Effector memory CD4-positive, alpha-beta T cell (primary cell): ENCODE results near the gene ZNF614.
"Not testable (repeated sequence)": the region's sequence is repeated elsewhere in the genome, so short reads cannot be mapped to it uniquely, and the experiment has no call there.

Experiments
- DNase-seq, 3 donors: peaks; one replicate each; pipeline ENCODE4 v3.0.0-alpha.2; 2020
- H3K27ac ChIP-seq: 2 replicates; pipeline ENCODE4 v1.7.0; 2013; ENCODE audit warnings: mild to moderate bottlenecking, low read length, moderate library complexity; ENCODE audit not compliant: insufficient read depth, poor library complexity, severe bottlenecking
- H3K27me3 ChIP-seq: replicated peaks from 2 replicates; pipeline ENCODE4 v1.7.0; 2013; ENCODE audit warnings: mild to moderate bottlenecking, low read length; ENCODE audit not compliant: insufficient read depth, control insufficient read depth, poor library complexity, severe bottlenecking
- H3K36me3 ChIP-seq: 2 replicates; pipeline ENCODE4 v1.7.0; 2013; ENCODE audit warnings: mild to moderate bottlenecking, low read length, moderate library complexity; ENCODE audit not compliant: control insufficient read depth, insufficient read depth
- H3K4me1 ChIP-seq: 2 replicates; pipeline ENCODE4 v1.7.0; 2013; ENCODE audit warnings: low read length, mild to moderate bottlenecking; ENCODE audit not compliant: control insufficient read depth, insufficient read depth, poor library complexity, severe bottlenecking
- H3K4me3 ChIP-seq: 2 replicates; pipeline ENCODE4 v1.7.0; 2013; ENCODE audit warnings: low read length, low read depth, mild to moderate bottlenecking; ENCODE audit not compliant: insufficient read depth, poor library complexity, severe bottlenecking
- H3K9me3 ChIP-seq: 2 replicates; pipeline ENCODE4 v1.7.0; 2013; ENCODE audit warnings: mild to moderate bottlenecking, low read length, moderate library complexity; ENCODE audit not compliant: control insufficient read depth

Gene ZNF614

GRCh38 chr19:51975787-51976186 lies 52.4 kb downstream of the ZNF614 start:
- not testable (repeated sequence) for H3K27me3 ChIP-seq, H3K4me3 ChIP-seq, H3K4me1 ChIP-seq, H3K27ac ChIP-seq, DNase-seq
- Histone ChIP-seq H3K9me3 (peaks cover 65% of the 10 kb centered on the region), H3K36me3 (peaks cover 68% of the 10 kb centered on the region)

GRCh38 chr19:51971624-51972023 lies 56.6 kb downstream of the ZNF614 start:
- H3K36me3 ChIP-seq: peaks cover 86% of the 10 kb centered on the region
- H3K4me1 ChIP-seq: no peaks in the 10 kb centered on the region
- H3K27me3 ChIP-seq: no peaks in the 10 kb centered on the region
- no peak overlapping the region for H3K4me3 ChIP-seq
- DNase-seq: no peak
- no peak overlapping the region for H3K27ac ChIP-seq
- peaks cover 58% of the 10 kb centered on the region for H3K9me3 ChIP-seq

- Histone ChIP-seq H3K36me3 (peaks cover 95% of the 10 kb centered on the region), H3K4me1 (no peaks in the 10 kb centered on the region), H3K27ac (no peak overlapping the region), H3K4me3 (peak overlapping the region; percentile 3), H3K9me3 (peaks cover 64% of the 10 kb centered on the region), H3K27me3 (no peaks in the 10 kb centered on the region)
- DNase-seq: no peak
Measured at GRCh38 chr19:51970718-51971117, 57.5 kb downstream of the ZNF614 start.

GRCh38 chr19:51965583-51965982 lies 62.6 kb downstream of the ZNF614 start:
- H3K9me3 ChIP-seq: peaks cover 63% of the 10 kb centered on the region

More at GRCh38 chr19:51965583-51965982, 62.6 kb downstream of the ZNF614 start:
- Histone ChIP-seq H3K27ac (no peak overlapping the region), H3K4me1 (no peaks in the 10 kb centered on the region), H3K36me3 (peaks cover 65% of the 10 kb centered on the region), H3K27me3 (no peaks in the 10 kb centered on the region), H3K4me3 (no peak overlapping the region)
- DNase-seq: no peak
